ENCODE data around the gene GRIP1.

- TF ChIP-seq, protein P1, sequence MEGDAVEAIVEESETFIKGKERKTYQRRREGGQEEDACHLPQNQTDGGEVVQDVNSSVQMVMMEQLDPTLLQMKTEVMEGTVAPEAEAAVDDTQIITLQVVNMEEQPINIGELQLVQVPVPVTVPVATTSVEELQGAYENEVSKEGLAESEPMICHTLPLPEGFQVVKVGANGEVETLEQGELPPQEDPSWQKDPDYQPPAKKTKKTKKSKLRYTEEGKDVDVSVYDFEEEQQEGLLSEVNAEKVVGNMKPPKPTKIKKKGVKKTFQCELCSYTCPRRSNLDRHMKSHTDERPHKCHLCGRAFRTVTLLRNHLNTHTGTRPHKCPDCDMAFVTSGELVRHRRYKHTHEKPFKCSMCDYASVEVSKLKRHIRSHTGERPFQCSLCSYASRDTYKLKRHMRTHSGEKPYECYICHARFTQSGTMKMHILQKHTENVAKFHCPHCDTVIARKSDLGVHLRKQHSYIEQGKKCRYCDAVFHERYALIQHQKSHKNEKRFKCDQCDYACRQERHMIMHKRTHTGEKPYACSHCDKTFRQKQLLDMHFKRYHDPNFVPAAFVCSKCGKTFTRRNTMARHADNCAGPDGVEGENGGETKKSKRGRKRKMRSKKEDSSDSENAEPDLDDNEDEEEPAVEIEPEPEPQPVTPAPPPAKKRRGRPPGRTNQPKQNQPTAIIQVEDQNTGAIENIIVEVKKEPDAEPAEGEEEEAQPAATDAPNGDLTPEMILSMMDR (IDR thresholded peaks at IDR 0.05; ENCODE audit: low read depth, low read length, poor library complexity, severe bottlenecking), result no peak
- no peak for TF ChIP-seq EZH2phosphoT487 (IDR thresholded peaks at IDR 0.05; ENCODE audit: borderline replicate concordance, low read length)
These were observed 2.6 kb downstream of the GRIP1 start for GRCh38 chr12:66676241-66676640.
